Activated naive CD4-positive, alpha-beta T cell treated with anti-CD3 and anti-CD28 coated beads for 36 hours (primary cell): ENCODE measurements around the gene CHSY3. TPM values are rescaled to one million over a fixed set of nuclear protein-coding genes. Genes with fewer than 3 reads are reported as not detected.

Experiments used
- CTCF ChIA-PET: fragments of 350-600 bp; sonication (Branson Sonifier 250); formaldehyde crosslinking; loops from one replicate; lab custom pipeline; 2021; ENCODE audit warnings: antibody characterized with exemption; lab: Charles Lee
- DNase-seq: peaks from one replicate; pipeline ENCODE4 v3.0.0-alpha.2; 2020
- H3K27ac Mint-ChIP-seq: one replicate; pipeline ENCODE4 v1.8.0; 2021; ENCODE audit warnings: mild to moderate bottlenecking, mixed read lengths
- H3K27me3 Mint-ChIP-seq: one replicate; pipeline ENCODE4 v1.8.0; 2021; ENCODE audit warnings: low read depth, mixed read lengths
- H3K36me3 Mint-ChIP-seq: one replicate; pipeline ENCODE4 v1.8.0; 2021; ENCODE audit warnings: low read depth, mixed read lengths
- H3K4me1 Mint-ChIP-seq: one replicate; pipeline ENCODE4 v1.8.0; 2021; ENCODE audit warnings: low read depth, mixed read lengths
- H3K4me3 Mint-ChIP-seq: one replicate; pipeline ENCODE4 v1.8.0; 2021; ENCODE audit warnings: mild to moderate bottlenecking, moderate library complexity, mixed read lengths
- H3K9me3 Mint-ChIP-seq: one replicate; pipeline ENCODE4 v1.8.0; 2021; ENCODE audit warnings: mixed read lengths
- intact Hi-C: fragments of 100-400 bp; cut with micrococcal nuclease; formaldehyde crosslinking; loops from one replicate; pipeline ENCODE4 v1.15.1; 2023
- total RNA-seq, 2 experiments: library from RNA; stranded (reverse); gene quantifications; one replicate each; pipeline ENCODE4 v1.2.3, GENCODE V29; 2021

Gene CHSY3
- total RNA-seq, 2 experiments from 2014 or later: not detected

DNA sequence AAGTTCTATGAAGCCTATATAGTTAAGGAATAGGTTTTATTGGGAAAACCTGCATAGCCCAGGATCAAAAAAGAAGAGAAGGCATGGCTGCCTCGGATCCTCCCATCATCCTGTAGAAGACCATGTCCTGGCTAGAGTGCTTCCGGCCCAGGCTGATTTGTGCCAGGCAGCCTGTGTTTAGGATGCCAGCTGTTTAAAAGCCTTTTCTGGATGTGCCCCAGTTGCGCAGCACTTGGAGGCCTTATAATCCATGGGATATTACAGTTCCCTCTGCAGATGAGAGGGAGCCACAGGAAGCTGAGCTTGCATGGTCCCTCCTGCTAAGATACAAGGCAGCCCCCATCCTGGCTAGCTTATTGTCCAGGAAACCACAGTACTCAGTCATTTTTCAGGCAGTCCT lies 97.9 kb downstream of the CHSY3 start:
- intact Hi-C loops: no loop called here
- DNase-seq: no peak
- H3K4me3 Mint-ChIP-seq: no peak overlapping the region
- no peaks in the 10 kb centered on the region for H3K9me3 Mint-ChIP-seq
- peaks cover 2% of the 10 kb centered on the region for H3K27me3 Mint-ChIP-seq
- H3K27ac Mint-ChIP-seq: no peak overlapping the region
- CTCF ChIA-PET: no interaction called here
- no peaks in the 10 kb centered on the region for H3K36me3 Mint-ChIP-seq
- H3K4me1 Mint-ChIP-seq: no peaks in the 10 kb centered on the region

DNA sequence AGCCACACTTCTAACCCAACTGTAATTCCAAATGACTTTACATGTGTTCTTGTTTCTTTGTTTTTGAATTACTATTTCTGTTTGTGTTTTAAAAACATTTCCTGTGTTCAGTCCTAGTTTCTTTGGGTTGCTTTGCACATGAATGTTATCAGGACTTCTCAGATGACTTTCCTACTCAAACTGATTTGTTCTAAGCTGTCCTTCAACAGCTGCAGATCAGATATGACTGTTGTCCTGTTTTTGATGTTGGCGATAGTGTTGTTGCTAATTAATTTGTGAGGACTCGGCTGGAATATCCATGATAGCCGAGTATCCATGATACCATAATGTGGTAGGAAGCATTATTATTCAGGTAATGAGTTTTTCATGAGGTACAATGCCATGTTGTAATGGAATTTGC lies 98.6 kb downstream of the CHSY3 start:
- H3K9me3 Mint-ChIP-seq: no peaks in the 10 kb centered on the region
- no peak overlapping the region for H3K4me3 Mint-ChIP-seq
- intact Hi-C loops: no loop called here
- H3K27ac Mint-ChIP-seq: no peak overlapping the region
- no peaks in the 10 kb centered on the region for H3K4me1 Mint-ChIP-seq
- peaks cover 3% of the 10 kb centered on the region for H3K27me3 Mint-ChIP-seq
- H3K36me3 Mint-ChIP-seq: no peaks in the 10 kb centered on the region
- DNase-seq: no peak
- CTCF ChIA-PET: no interaction called here

DNA sequence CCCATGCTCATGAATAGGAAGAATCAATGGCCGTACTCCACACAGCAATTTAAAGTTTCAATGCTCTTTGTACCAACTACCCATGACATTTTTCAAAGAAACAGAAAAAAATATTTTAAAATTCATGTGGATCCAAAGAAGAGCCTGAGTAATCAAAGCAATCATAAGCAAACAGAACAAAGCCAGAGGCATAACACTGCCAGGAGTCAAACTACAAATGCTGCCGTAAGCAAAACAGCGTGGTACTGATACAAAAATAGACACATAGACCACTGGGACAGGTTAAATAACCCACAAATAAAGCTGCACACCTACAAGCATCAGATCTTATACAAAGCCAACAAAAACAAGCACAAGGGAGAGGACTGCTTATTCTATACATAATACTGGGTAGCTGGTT lies 107.7 kb downstream of the CHSY3 start:
- Mint-ChIP-seq H3K27ac (no peak overlapping the region), H3K36me3 (no peaks in the 10 kb centered on the region), H3K27me3 (peaks cover 8% of the 10 kb centered on the region), H3K4me3 (no peak overlapping the region), H3K9me3 (peaks cover 16% of the 10 kb centered on the region), H3K4me1 (no peaks in the 10 kb centered on the region)
- CTCF ChIA-PET: no interaction called here
- DNase-seq: no peak
- intact Hi-C loops: no loop called here

DNA sequence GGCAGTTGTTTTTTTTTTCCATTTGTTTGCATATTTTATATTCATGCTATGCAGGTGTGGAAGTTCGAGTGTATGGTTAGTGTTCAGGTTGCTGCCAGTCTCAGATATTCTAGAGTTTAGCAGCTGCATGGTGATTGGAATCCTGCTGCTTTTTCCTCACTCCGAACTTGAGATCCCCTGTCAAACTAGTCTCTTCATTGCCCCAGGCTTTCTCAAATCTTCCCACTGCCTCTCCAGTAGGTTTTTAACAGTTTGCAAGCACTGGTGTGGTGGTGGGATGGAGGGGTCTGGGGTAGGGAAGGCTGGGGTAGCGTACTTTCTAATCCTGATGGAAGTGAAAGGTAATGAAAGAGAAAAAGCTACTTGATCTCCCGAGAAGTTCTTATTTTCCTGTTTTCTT lies 112.9 kb downstream of the CHSY3 start:
- Mint-ChIP-seq H3K27me3 (no peaks in the 10 kb centered on the region), H3K36me3 (no peaks in the 10 kb centered on the region), H3K9me3 (peaks cover 6% of the 10 kb centered on the region), H3K4me1 (no peaks in the 10 kb centered on the region), H3K4me3 (no peak overlapping the region), H3K27ac (no peak overlapping the region)
- no peak for DNase-seq
- intact Hi-C loops: no loop called here
- CTCF ChIA-PET: no interaction called here

DNA sequence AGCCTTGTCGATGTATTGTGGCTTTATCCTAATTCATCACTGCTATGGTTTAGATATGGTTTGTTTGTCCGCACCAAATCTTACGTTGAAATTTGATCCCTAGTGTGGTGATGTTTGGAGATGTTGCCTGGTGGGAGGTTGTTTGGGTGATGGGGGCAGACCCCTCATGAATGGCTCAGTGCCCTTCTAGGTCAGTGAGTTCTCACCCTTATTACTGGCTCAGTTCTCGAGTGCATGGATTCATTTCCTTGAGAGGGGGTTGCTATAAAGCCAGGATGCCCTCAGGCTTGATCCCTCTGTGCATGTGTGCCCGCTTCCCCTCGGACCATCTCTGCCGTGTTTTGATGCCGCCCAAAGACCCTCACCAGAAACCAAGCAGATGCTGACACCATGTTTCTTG lies 114.4 kb downstream of the CHSY3 start:
- Mint-ChIP-seq H3K27ac (no peak overlapping the region), H3K9me3 (peaks cover 6% of the 10 kb centered on the region), H3K36me3 (no peaks in the 10 kb centered on the region), H3K4me3 (no peak overlapping the region), H3K27me3 (no peaks in the 10 kb centered on the region), H3K4me1 (no peaks in the 10 kb centered on the region)
- CTCF ChIA-PET: no interaction called here
- DNase-seq: no peak
- intact Hi-C loops: no loop called here

DNA sequence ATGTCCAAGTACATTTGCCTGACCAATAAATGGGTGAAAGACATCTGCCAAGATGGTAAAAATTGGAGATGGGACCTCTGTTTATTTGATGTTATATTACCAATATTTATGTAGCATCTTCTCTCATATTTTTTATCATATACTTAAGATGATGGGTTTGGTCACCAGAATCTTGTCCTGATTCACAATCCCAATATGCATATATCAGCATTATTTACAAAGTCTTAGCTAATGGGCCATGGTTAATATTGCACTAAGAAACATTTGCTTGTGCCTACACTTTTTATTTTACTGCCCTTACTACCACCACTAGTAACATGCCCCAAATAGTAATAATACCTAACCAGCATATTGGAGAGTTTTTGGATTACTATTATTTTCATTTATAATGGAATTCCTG lies 116.7 kb downstream of the CHSY3 start:
- H3K4me1 Mint-ChIP-seq: no peaks in the 10 kb centered on the region
- no peak overlapping the region for H3K27ac Mint-ChIP-seq
- peaks cover 3% of the 10 kb centered on the region for H3K9me3 Mint-ChIP-seq
- intact Hi-C loops: no loop called here
- no peaks in the 10 kb centered on the region for H3K27me3 Mint-ChIP-seq
- no peak for DNase-seq
- CTCF ChIA-PET: no interaction called here
- no peaks in the 10 kb centered on the region for H3K36me3 Mint-ChIP-seq
- no peak overlapping the region for H3K4me3 Mint-ChIP-seq

DNA sequence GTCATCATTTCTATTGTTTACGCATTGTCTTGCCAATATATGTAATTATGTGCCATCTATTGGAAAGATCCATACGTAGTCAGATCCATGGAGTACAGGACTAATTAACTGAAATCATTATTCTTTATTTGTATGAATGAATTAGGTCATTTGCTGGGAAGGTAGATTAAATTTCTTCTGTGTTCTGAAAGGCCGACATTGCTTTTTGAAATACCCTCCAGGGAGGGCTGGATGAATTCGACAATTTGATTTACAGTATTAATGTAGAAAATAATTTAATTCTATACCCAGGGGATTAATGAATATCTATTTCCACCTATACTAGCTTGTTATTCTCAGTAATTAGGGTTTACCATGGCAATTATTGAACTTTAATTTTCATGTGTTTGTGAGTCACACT lies 117.6 kb downstream of the CHSY3 start:
- H3K4me3 Mint-ChIP-seq: no peak overlapping the region
- no peaks in the 10 kb centered on the region for H3K4me1 Mint-ChIP-seq
- H3K27me3 Mint-ChIP-seq: no peaks in the 10 kb centered on the region
- peaks cover under 1% of the 10 kb centered on the region for H3K9me3 Mint-ChIP-seq
- CTCF ChIA-PET: no interaction called here
- no peak for DNase-seq
- no peak overlapping the region for H3K27ac Mint-ChIP-seq
- no peaks in the 10 kb centered on the region for H3K36me3 Mint-ChIP-seq
- intact Hi-C loops: no loop called here

DNA sequence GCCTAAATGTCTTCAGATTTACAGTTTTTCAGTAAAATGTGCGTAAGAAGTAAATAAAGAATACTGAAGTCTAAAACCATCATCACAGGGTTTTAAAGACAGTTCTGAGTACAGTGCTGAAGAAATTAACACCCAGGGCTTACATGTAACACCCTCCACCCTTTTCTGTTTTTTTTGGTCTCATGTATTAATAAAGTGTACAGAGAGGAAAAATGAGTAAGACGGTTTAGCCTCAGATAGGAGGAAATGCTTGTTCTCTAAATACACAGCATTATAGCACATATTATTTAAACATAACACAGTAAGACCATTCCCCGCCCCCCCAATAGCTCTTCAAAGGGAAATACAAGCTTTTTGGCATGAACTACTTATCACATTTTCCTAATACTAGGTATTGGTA lies 119.3 kb downstream of the CHSY3 start:
- H3K36me3 Mint-ChIP-seq: no peaks in the 10 kb centered on the region
- CTCF ChIA-PET: no interaction called here

DNA sequence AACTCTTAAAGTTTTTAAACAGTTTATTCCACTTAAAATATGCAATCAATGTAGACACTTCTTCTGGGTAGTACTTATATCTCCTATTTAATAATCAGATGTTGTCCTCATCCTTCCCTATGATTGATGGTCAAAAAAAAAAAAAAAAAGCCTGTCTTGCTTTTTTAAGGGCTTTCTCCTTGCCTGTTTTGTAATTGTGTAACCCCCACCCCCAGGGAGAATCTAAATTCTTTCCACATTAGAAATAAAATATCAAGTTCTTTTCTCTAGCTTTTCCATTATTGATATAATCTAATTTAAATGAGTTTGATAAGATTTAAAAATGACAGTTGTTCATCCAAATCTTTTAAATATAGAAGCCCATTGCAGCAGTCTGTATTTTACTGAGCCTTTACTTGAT lies 119.7 kb downstream of the CHSY3 start:
- Mint-ChIP-seq H3K36me3 (no peaks in the 10 kb centered on the region), H3K9me3 (no peaks in the 10 kb centered on the region), H3K4me3 (no peak overlapping the region), H3K27ac (no peak overlapping the region), H3K27me3 (no peaks in the 10 kb centered on the region), H3K4me1 (no peaks in the 10 kb centered on the region)
- intact Hi-C loops: no loop called here
- DNase-seq: no peak
- CTCF ChIA-PET: no interaction called here

More for the DNA sequence above, 119.3 kb downstream of the CHSY3 start:
- H3K27ac Mint-ChIP-seq: no peak overlapping the region
- intact Hi-C loops: no loop called here
- no peak overlapping the region for H3K4me3 Mint-ChIP-seq
- DNase-seq: no peak
- H3K4me1 Mint-ChIP-seq: no peaks in the 10 kb centered on the region
- no peaks in the 10 kb centered on the region for H3K9me3 Mint-ChIP-seq
- H3K27me3 Mint-ChIP-seq: no peaks in the 10 kb centered on the region

DNA sequence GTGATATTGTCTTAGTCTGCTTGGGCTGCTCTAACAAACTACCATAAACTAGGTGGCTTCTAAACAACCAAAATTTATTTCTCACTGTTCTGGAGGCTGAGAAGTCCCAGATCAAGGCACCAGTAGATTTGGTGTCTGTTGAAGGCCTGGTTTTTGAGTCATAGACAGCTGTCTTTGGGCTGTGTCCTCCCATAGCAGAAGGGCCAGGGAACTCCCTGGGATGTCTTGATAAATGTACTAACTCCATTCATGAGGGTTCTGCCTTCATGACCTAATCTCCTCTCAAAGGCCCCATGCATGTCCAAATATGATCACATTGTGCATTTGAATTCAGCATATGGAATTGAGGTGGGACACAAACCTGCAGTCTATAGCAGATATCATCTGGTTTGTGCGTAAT lies 121.2 kb downstream of the CHSY3 start:
- Mint-ChIP-seq H3K4me3 (no peak overlapping the region), H3K27me3 (no peaks in the 10 kb centered on the region), H3K27ac (no peak overlapping the region), H3K36me3 (no peaks in the 10 kb centered on the region), H3K4me1 (no peaks in the 10 kb centered on the region), H3K9me3 (no peaks in the 10 kb centered on the region)
- intact Hi-C loops: no loop called here
- CTCF ChIA-PET: no interaction called here
- no peak for DNase-seq

DNA sequence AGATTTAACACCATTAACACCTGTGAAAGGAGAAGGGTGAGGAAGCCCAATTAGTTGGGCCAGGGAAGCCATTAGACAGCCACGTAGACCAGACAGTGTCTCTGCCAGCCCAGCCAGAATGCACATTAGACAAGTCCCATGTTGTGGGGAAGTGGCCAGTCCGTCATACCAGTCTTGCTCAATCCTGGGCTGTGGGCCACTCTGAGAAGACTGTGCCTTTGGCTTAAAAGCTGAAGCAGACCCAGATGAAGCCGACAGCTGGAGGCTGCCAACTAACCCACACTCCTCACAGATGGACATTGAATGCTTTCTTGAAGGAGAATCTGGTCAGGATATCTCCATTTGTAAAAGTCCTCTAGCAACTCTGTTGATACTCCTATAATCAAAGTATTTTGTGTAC lies 128.5 kb downstream of the CHSY3 start:
- H3K9me3 Mint-ChIP-seq: no peaks in the 10 kb centered on the region
- no peaks in the 10 kb centered on the region for H3K4me1 Mint-ChIP-seq
- CTCF ChIA-PET: no interaction called here
- DNase-seq: no peak
- peaks cover 5% of the 10 kb centered on the region for H3K27me3 Mint-ChIP-seq
- no peak overlapping the region for H3K4me3 Mint-ChIP-seq
- intact Hi-C loops: no loop called here
- H3K27ac Mint-ChIP-seq: no peak overlapping the region
- no peaks in the 10 kb centered on the region for H3K36me3 Mint-ChIP-seq

DNA sequence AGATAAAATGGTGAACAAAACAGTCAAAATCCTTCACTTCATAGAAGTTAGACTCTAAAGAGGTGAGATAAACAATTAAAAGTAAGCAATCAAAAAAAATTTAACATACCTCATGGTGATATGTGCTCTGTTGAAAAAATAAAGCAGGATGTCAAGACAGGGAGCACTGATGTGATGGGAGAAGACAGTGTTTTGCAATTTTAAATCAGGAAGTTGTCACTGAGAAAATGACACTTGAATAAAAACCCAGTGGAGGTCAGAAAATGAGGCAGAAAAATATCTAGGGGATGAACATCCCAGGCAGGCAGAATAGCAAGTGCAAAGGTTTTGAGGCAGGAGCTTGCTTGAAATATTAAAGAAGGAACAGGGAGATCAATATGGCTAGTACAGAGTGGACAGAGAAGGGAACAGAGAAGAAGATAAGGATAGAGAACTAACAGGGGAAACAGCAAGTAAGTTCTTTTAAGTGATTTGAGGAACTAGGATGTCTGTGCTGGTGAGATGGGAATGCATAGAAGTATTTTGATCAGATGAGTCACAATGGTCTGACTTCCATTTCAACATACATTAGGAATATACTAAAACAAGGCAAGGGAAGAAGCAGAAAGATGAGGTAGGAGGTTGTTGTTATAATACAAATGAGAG lies 130.4 kb downstream of the CHSY3 start:
- no peak overlapping the region for H3K4me3 Mint-ChIP-seq
- peaks cover 5% of the 10 kb centered on the region for H3K27me3 Mint-ChIP-seq

DNA sequence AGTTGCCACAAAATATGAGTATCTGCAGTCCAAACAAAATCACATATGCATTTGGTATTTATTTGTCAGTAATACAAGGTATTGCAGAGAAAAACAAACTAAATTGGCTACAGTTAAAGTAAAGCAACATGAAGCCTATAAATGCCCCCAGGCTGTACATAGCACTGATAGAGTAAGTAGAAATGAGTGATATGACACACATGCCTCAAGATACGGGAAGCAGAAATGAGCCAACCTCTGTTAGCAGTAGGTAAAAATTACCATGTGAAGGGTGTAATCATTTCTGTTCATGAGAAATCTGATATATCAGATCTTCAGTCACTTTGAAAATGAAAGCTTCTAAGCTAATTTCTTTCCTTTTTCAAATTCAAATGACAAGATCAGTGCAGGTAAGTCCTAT lies 131.1 kb downstream of the CHSY3 start:
- no peaks in the 10 kb centered on the region for H3K4me1 Mint-ChIP-seq

More for the DNA sequence above, 130.4 kb downstream of the CHSY3 start:
- H3K9me3 Mint-ChIP-seq: no peaks in the 10 kb centered on the region
- H3K36me3 Mint-ChIP-seq: no peaks in the 10 kb centered on the region
- intact Hi-C loops: no loop called here
- CTCF ChIA-PET: no interaction called here
- DNase-seq: no peak
- H3K27ac Mint-ChIP-seq: no peak overlapping the region
- no peaks in the 10 kb centered on the region for H3K4me1 Mint-ChIP-seq

More for the DNA sequence above, 131.1 kb downstream of the CHSY3 start:
- intact Hi-C loops: no loop called here
- H3K36me3 Mint-ChIP-seq: no peaks in the 10 kb centered on the region
- peaks cover 5% of the 10 kb centered on the region for H3K27me3 Mint-ChIP-seq
- DNase-seq: no peak
- H3K27ac Mint-ChIP-seq: no peak overlapping the region
- CTCF ChIA-PET: no interaction called here
- no peak overlapping the region for H3K4me3 Mint-ChIP-seq
- H3K9me3 Mint-ChIP-seq: no peaks in the 10 kb centered on the region
